SK-N-SH treated with all-trans-retinoic acid at 6 μM for 48 hours (cell line): ENCODE measurements around the gene PTCHD1.

Experiments used
- ATAC-seq: fragments of 200-7000 bp; cut with Tn5 transposase; 3 replicates; pipeline ENCODE4 v1.9.1; 2020; ENCODE audit warnings: mild to moderate bottlenecking, moderate library complexity
- ARNTL ChIP-seq: fragments of 450-650 bp; formaldehyde crosslinking; IDR thresholded peaks from 2 replicates; pipeline ENCODE4 v1.5.0; 2020; ENCODE audit warnings: low read depth, mild to moderate bottlenecking, moderate library complexity, borderline replicate concordance
- BACH2 ChIP-seq: fragments of 250-450 bp; sonication (Bioruptor Pico); IDR thresholded peaks from 2 replicates; pipeline ENCODE4 v1.9.0; 2021; ENCODE audit warnings: mild to moderate bottlenecking, borderline replicate concordance
- CSDC2 ChIP-seq: fragments of 250-450 bp; sonication (Bioruptor Pico); IDR thresholded peaks from 2 replicates; pipeline ENCODE4 v1.5.0; 2020; ENCODE audit warnings: mild to moderate bottlenecking, moderate library complexity
- ESRRG ChIP-seq: fragments of 250-450 bp; sonication (Bioruptor Pico); IDR thresholded peaks from 2 replicates; pipeline ENCODE4 v1.6.1; 2021; ENCODE audit warnings: mild to moderate bottlenecking
- GLIS3 ChIP-seq: fragments of 250-450 bp; sonication (Bioruptor Pico); IDR thresholded peaks from 2 replicates; pipeline ENCODE4 v1.5.0; 2020; ENCODE audit warnings: mild to moderate bottlenecking, moderate library complexity
- PPARA ChIP-seq: fragments of 250-450 bp; sonication (Bioruptor Pico); IDR thresholded peaks from 2 replicates; pipeline ENCODE4 v1.5.0; 2020; ENCODE audit warnings: mild to moderate bottlenecking, borderline replicate concordance
- TCF4 ChIP-seq: fragments of 250-450 bp; sonication (Bioruptor Pico); IDR thresholded peaks from 2 replicates; pipeline ENCODE4 v1.8.0; 2021; ENCODE audit warnings: mild to moderate bottlenecking, moderate library complexity, borderline replicate concordance
- TOX ChIP-seq: fragments of 250-450 bp; sonication (Bioruptor Pico); IDR thresholded peaks from 2 replicates; pipeline ENCODE4 v1.8.0; 2021; ENCODE audit warnings: mild to moderate bottlenecking, moderate library complexity, borderline replicate concordance
- ZC3H10 ChIP-seq: fragments of 250-450 bp; sonication (Bioruptor Pico); IDR thresholded peaks from 2 replicates; pipeline ENCODE4 v1.5.1; 2021; ENCODE audit warnings: mild to moderate bottlenecking, moderate library complexity
- ZFP3 ChIP-seq: fragments of 250-450 bp; sonication (Bioruptor Pico); IDR thresholded peaks from 2 replicates; pipeline ENCODE4 v1.5.0; 2020; ENCODE audit warnings: mild to moderate bottlenecking, moderate library complexity
- ZFP30 ChIP-seq: fragments of 450-650 bp; formaldehyde crosslinking; IDR thresholded peaks from 2 replicates; pipeline ENCODE4 v1.5.0; 2022; ENCODE audit warnings: mild to moderate bottlenecking, moderate library complexity
- ZNF70 ChIP-seq: fragments of 450-650 bp; formaldehyde crosslinking; IDR thresholded peaks from 2 replicates; pipeline ENCODE4 v1.5.0; 2020; ENCODE audit warnings: mild to moderate bottlenecking, moderate library complexity
- ZNF8 ChIP-seq: fragments of 450-650 bp; formaldehyde crosslinking; IDR thresholded peaks from 2 replicates; pipeline ENCODE4 v1.5.0; 2020; ENCODE audit warnings: mild to moderate bottlenecking, moderate library complexity
- TF ChIP-seq, protein P1 (sequence below): fragments of 250-450 bp; sonication (Bioruptor Pico); IDR thresholded peaks from 2 replicates; pipeline ENCODE4 v1.8.0; 2020; ENCODE audit warnings: mild to moderate bottlenecking, moderate library complexity, borderline replicate concordance
- TF ChIP-seq, protein P2 (sequence below): fragments of 250-450 bp; sonication (Bioruptor Pico); IDR thresholded peaks from 2 replicates; pipeline ENCODE4 v1.5.1; 2020; ENCODE audit warnings: low read depth, mild to moderate bottlenecking, moderate library complexity
- TF ChIP-seq, protein P3 (sequence below): fragments of 250-450 bp; sonication (Bioruptor Pico); IDR thresholded peaks from 2 replicates; pipeline ENCODE4 v1.8.0; 2021; ENCODE audit warnings: low read depth, mild to moderate bottlenecking, moderate library complexity, borderline replicate concordance
- TF ChIP-seq, protein P4 (sequence below): fragments of 250-450 bp; sonication (Bioruptor Pico); IDR thresholded peaks from 2 replicates; pipeline ENCODE4 v1.5.1; 2021; ENCODE audit warnings: mild to moderate bottlenecking, moderate library complexity
- TF ChIP-seq, protein P5 (sequence below): fragments of 250-450 bp; sonication (Bioruptor Pico); IDR thresholded peaks from 2 replicates; pipeline ENCODE4 v1.5.0; 2020; ENCODE audit warnings: mild to moderate bottlenecking, moderate library complexity

PTCHD1 gene

DNA sequence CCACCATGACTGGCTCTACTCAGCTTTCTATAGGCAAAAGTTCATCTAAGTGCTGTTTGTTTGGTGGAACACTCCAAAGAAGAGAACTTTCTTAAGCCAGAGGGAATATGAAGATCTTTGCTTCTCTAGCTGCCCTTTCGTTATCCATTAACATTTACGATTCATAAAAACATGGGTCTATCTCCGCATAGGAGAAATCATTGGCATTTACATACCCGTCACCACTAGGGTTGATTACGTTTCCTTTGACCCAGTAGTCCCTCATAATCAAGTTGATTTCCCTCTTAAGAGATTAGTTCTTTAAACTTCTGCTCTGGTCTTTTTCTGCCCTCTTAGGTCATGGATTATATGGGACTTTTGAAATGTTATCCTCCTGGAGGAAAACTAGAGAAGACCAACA lies 57.5 kb downstream of the PTCHD1 start (continued):
- no peak for TF ChIP-seq ZFP3 (CRISPR knock-in tag)
- TF ChIP-seq, protein P1, sequence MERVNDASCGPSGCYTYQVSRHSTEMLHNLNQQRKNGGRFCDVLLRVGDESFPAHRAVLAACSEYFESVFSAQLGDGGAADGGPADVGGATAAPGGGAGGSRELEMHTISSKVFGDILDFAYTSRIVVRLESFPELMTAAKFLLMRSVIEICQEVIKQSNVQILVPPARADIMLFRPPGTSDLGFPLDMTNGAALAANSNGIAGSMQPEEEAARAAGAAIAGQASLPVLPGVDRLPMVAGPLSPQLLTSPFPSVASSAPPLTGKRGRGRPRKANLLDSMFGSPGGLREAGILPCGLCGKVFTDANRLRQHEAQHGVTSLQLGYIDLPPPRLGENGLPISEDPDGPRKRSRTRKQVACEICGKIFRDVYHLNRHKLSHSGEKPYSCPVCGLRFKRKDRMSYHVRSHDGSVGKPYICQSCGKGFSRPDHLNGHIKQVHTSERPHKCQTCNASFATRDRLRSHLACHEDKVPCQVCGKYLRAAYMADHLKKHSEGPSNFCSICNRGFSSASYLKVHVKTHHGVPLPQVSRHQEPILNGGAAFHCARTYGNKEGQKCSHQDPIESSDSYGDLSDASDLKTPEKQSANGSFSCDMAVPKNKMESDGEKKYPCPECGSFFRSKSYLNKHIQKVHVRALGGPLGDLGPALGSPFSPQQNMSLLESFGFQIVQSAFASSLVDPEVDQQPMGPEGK (CRISPR knock-in tag) = no peak
- no peak for TF ChIP-seq ARNTL (CRISPR knock-in tag)
- no peak for TF ChIP-seq ZFP30 (CRISPR knock-in tag)
- no peak for TF ChIP-seq ZC3H10 (CRISPR knock-in tag)
- TF ChIP-seq ZNF8 (CRISPR knock-in tag) = no peak
- no peak for TF ChIP-seq PPARA

DNA sequence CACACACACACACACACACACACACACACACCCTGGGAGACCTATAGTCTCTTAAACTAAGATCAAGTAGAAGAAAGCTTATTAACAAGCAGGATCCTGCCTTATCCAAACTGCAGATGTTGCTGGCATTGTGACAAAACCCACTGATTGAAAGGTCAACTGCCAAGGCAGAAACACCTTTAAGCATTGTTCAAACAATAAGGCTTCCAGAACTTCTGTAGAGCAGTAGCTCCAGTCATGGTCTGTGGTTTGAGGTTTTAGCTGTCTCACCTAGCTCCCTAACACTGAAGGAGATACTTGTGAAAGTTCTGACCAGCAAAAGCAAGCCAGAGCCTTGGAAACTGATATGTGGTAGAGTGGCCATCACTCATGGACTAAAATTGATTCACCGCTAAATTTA lies 59.8 kb downstream of the PTCHD1 start:
- no peak for ATAC-seq

More for the DNA sequence above, 59.8 kb downstream of the PTCHD1 start:
- no peak for TF ChIP-seq ESRRG (CRISPR knock-in tag)
- no peak for TF ChIP-seq BACH2 (CRISPR knock-in tag)
- no peak for TF ChIP-seq ARNTL (CRISPR knock-in tag)
- TF ChIP-seq ZC3H10 (CRISPR knock-in tag) = no peak
- TF ChIP-seq, protein P1 (CRISPR knock-in tag) = no peak
- TF ChIP-seq TOX (CRISPR knock-in tag) = no peak
- no peak for TF ChIP-seq CSDC2 (CRISPR knock-in tag)
- no peak for TF ChIP-seq ZNF8 (CRISPR knock-in tag)
- no peak for TF ChIP-seq GLIS3
- TF ChIP-seq, protein P2, sequence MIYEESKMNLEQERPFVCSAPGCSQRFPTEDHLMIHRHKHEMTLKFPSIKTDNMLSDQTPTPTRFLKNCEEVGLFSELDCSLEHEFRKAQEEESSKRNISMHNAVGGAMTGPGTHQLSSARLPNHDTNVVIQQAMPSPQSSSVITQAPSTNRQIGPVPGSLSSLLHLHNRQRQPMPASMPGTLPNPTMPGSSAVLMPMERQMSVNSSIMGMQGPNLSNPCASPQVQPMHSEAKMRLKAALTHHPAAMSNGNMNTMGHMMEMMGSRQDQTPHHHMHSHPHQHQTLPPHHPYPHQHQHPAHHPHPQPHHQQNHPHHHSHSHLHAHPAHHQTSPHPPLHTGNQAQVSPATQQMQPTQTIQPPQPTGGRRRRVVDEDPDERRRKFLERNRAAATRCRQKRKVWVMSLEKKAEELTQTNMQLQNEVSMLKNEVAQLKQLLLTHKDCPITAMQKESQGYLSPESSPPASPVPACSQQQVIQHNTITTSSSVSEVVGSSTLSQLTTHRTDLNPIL (CRISPR knock-in tag) = no peak
- TF ChIP-seq ZNF70 (CRISPR knock-in tag) = no peak
- TF ChIP-seq, protein P3, sequence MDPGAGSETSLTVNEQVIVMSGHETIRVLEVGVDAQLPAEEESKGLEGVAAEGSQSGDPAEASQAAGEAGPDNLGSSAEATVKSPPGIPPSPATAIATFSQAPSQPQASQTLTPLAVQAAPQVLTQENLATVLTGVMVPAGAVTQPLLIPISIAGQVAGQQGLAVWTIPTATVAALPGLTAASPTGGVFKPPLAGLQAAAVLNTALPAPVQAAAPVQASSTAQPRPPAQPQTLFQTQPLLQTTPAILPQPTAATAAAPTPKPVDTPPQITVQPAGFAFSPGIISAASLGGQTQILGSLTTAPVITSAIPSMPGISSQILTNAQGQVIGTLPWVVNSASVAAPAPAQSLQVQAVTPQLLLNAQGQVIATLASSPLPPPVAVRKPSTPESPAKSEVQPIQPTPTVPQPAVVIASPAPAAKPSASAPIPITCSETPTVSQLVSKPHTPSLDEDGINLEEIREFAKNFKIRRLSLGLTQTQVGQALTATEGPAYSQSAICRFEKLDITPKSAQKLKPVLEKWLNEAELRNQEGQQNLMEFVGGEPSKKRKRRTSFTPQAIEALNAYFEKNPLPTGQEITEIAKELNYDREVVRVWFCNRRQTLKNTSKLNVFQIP (CRISPR knock-in tag) = no peak
- TF ChIP-seq, protein P4, sequence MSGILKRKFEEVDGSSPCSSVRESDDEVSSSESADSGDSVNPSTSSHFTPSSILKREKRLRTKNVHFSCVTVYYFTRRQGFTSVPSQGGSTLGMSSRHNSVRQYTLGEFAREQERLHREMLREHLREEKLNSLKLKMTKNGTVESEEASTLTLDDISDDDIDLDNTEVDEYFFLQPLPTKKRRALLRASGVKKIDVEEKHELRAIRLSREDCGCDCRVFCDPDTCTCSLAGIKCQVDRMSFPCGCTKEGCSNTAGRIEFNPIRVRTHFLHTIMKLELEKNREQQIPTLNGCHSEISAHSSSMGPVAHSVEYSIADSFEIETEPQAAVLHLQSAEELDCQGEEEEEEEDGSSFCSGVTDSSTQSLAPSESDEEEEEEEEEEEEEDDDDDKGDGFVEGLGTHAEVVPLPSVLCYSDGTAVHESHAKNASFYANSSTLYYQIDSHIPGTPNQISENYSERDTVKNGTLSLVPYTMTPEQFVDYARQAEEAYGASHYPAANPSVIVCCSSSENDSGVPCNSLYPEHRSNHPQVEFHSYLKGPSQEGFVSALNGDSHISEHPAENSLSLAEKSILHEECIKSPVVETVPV (CRISPR knock-in tag) = no peak
- no peak for TF ChIP-seq ZFP30 (CRISPR knock-in tag)
- no peak for TF ChIP-seq PPARA
- TF ChIP-seq, protein P5, sequence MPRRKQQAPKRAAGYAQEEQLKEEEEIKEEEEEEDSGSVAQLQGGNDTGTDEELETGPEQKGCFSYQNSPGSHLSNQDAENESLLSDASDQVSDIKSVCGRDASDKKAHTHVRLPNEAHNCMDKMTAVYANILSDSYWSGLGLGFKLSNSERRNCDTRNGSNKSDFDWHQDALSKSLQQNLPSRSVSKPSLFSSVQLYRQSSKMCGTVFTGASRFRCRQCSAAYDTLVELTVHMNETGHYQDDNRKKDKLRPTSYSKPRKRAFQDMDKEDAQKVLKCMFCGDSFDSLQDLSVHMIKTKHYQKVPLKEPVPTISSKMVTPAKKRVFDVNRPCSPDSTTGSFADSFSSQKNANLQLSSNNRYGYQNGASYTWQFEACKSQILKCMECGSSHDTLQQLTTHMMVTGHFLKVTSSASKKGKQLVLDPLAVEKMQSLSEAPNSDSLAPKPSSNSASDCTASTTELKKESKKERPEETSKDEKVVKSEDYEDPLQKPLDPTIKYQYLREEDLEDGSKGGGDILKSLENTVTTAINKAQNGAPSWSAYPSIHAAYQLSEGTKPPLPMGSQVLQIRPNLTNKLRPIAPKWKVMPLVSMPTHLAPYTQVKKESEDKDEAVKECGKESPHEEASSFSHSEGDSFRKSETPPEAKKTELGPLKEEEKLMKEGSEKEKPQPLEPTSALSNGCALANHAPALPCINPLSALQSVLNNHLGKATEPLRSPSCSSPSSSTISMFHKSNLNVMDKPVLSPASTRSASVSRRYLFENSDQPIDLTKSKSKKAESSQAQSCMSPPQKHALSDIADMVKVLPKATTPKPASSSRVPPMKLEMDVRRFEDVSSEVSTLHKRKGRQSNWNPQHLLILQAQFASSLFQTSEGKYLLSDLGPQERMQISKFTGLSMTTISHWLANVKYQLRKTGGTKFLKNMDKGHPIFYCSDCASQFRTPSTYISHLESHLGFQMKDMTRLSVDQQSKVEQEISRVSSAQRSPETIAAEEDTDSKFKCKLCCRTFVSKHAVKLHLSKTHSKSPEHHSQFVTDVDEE = no peak
- TF ChIP-seq TCF4 (CRISPR knock-in tag) = no peak
